ENCODE measurements around the gene RFK.

GRCh38 chr9:76413658-76414057, 19.4 kb upstream of the RFK start:
- TF ChIP-seq CTCF (IDR thresholded peaks at IDR 0.05), result no peak
- TF ChIP-seq POLR2A (IDR thresholded peaks at IDR 0.05), result no peak
